HCT116 (cell line): Measurements from ENCODE around the gene DIS3L2.

ENCODE experiments used
- CTCF ChIP-seq, 3 experiments: fragments of 200-600 bp in 1 of 3; sonication (generic) in 1 of 3; IDR thresholded peaks in 2 of 3; conservative IDR thresholded peaks in 1 of 3; 2 replicates each; pipeline ENCODE4 v1.5.1; 2012 to 2017; ENCODE audit warnings: low read depth in 2 of 3, low read length in 2 of 3, antibody characterized with exemption in 1 of 3, borderline replicate concordance in 1 of 3, control low read depth in 1 of 3, mild to moderate bottlenecking in 1 of 3, mixed read lengths in 1 of 3, mixed run types in 1 of 3, moderate library complexity in 1 of 3; ENCODE audit not compliant: insufficient read depth in 1 of 3
- ELF1 ChIP-seq: IDR thresholded peaks from 2 replicates; pipeline ENCODE4 v1.6.1; 2012; ENCODE audit warnings: low read depth, borderline replicate concordance
- EZH2 ChIP-seq: fragments of 200-600 bp; sonication (generic); IDR thresholded peaks from 2 replicates; pipeline ENCODE4 v1.6.1; 2017; ENCODE audit warnings: antibody characterized with exemption, mixed run types
- FOSL1 ChIP-seq: IDR thresholded peaks from 2 replicates; pipeline ENCODE4 v1.6.1; 2012; ENCODE audit warnings: low read depth
- POLR2AphosphoS5 ChIP-seq: IDR thresholded peaks from 2 replicates; pipeline ENCODE4 v1.6.1; 2011; ENCODE audit warnings: mild to moderate bottlenecking, low read depth, low read length, moderate library complexity
- REST ChIP-seq: IDR thresholded peaks from 2 replicates; pipeline ENCODE4 v1.6.1; 2012; ENCODE audit warnings: low read depth
- SIN3A ChIP-seq: IDR thresholded peaks from 2 replicates; pipeline ENCODE4 v1.6.1; 2012; ENCODE audit warnings: low read depth
- TCF7L2 ChIP-seq: IDR thresholded peaks from 2 replicates; pipeline ENCODE4 v1.7.0; 2011; ENCODE audit warnings: borderline replicate concordance, inconsistent platforms; ENCODE audit not compliant: insufficient read depth, insufficient read length; ENCODE audit errors: extremely low read depth
- YY1 ChIP-seq: IDR thresholded peaks from 2 replicates; pipeline ENCODE4 v1.6.1; 2011; ENCODE audit warnings: low read length, low read depth, moderate library complexity, mild to moderate bottlenecking; ENCODE audit not compliant: insufficient replicate concordance; ENCODE audit errors: extremely low read depth
- ZBTB33 ChIP-seq: IDR thresholded peaks from 2 replicates; pipeline ENCODE4 v1.6.1; 2011; ENCODE audit warnings: mild to moderate bottlenecking, low read length, moderate library complexity; ENCODE audit not compliant: insufficient replicate concordance; ENCODE audit errors: extremely low read depth
- ZNF274 ChIP-seq: fragments of 200-500 bp; sonication (Bioruptor generic); IDR thresholded peaks from 2 replicates; pipeline ENCODE4 v1.6.1; 2014; ENCODE audit warnings: mild to moderate bottlenecking, low read depth, low read length, inconsistent platforms

GRCh38 chr2:232377319-232377718, 415.8 kb downstream of the DIS3L2 start:
- no peak for TF ChIP-seq ELF1
- TF ChIP-seq CTCF (IDR thresholded peaks at IDR 0.05 in 2 of 3, conservative IDR thresholded peaks at IDR 0.05 in 1 of 3; ENCODE audit: borderline replicate concordance in 1 of 3, insufficient read depth in 1 of 3, low read depth in 2 of 3, low read length in 2 of 3): no peak
- TF ChIP-seq ZBTB33: no peak
- TF ChIP-seq REST: no peak
- TF ChIP-seq TCF7L2: no peak
- no peak for TF ChIP-seq FOSL1
- no peak for TF ChIP-seq SIN3A
- no peak for TF ChIP-seq YY1
- TF ChIP-seq ZNF274: no peak
- no peak for TF ChIP-seq EZH2
- no peak for TF ChIP-seq POLR2AphosphoS5
